Thoracic aorta (tissue), 2 donors: Measurements from ENCODE around the gene HPSE2. TPM values are rescaled to one million over a fixed set of nuclear protein-coding genes. Genes with fewer than 3 reads are reported as not detected.

Experiments
- ATAC-seq: fragments of 150-250 bp; one replicate; pipeline ENCODE4 v1.8.0; 2017; ENCODE audit warnings: low read depth; ENCODE audit not compliant: insufficient number of reproducible peaks, low FRiP score
- DNase-seq: peaks from one replicate; pipeline ENCODE4 v3.0.0-alpha.2; 2020; ENCODE audit warnings: low spot score
- H3K27ac ChIP-seq, 2 donors: fragments of 200-600 bp; sonication (generic); 1 replicate in 1 of 2; 2 replicates in 1 of 2; pipeline ENCODE4 v1.5.1; 2016; ENCODE audit warnings: mild to moderate bottlenecking in 2 of 2, moderate library complexity in 2 of 2
- H3K27me3 ChIP-seq: fragments of 200-600 bp; sonication (generic); replicated peaks from 2 replicates; pipeline ENCODE4 v1.6.0; 2016; ENCODE audit warnings: mild to moderate bottlenecking; ENCODE audit not compliant: insufficient read depth
- H3K36me3 ChIP-seq: fragments of 200-600 bp; sonication (generic); one replicate; pipeline ENCODE4 v1.5.1; 2016
- H3K4me1 ChIP-seq, 2 donors: fragments of 200-600 bp; sonication (generic); 1 replicate in 1 of 2; 2 replicates in 1 of 2; pipeline versions ENCODE4 v1.5.1 to v1.6.0; 2016; ENCODE audit warnings: low read depth in 2 of 2, mild to moderate bottlenecking in 1 of 2; ENCODE audit not compliant: control insufficient read depth in 1 of 2
- H3K4me3 ChIP-seq: fragments of 200-600 bp; sonication (generic); 2 replicates; pipeline ENCODE4 v1.5.1; 2016; ENCODE audit warnings: mild to moderate bottlenecking
- H3K9me3 ChIP-seq: fragments of 200-600 bp; sonication (generic); 2 replicates; pipeline ENCODE4 v1.5.1; 2016
- total RNA-seq, 2 donors: library from RNA; depleted of rRNA; stranded (reverse); fragments of >200 nt; gene quantifications; one replicate each; pipeline versions ENCODE4 v1.1.0 to v1.2.3, GENCODE V29; 2016
- TF ChIP-seq, protein P1 (sequence below): fragments of 200-600 bp; sonication (generic); IDR thresholded peaks from one replicate; pipeline ENCODE4 v1.5.1; 2019; ENCODE audit warnings: antibody characterized with exemption

The HPSE2 gene
- total RNA-seq, 2 donors from 2014 or later: 1.1 to 1.8 TPM

GRCh38 chr10:98433371-98433770 is 802.3 kb downstream of the HPSE2 start:
- Histone ChIP-seq H3K36me3 (peaks cover 62% of the 10 kb centered on the region), H3K27ac (no peak overlapping the region), H3K9me3 (no peaks in the 10 kb centered on the region), H3K4me1 (no peaks in the 10 kb centered on the region), H3K4me3 (no peak overlapping the region), H3K27me3 (no peaks in the 10 kb centered on the region)
- DNase-seq: no peak
- TF ChIP-seq, protein P1, sequence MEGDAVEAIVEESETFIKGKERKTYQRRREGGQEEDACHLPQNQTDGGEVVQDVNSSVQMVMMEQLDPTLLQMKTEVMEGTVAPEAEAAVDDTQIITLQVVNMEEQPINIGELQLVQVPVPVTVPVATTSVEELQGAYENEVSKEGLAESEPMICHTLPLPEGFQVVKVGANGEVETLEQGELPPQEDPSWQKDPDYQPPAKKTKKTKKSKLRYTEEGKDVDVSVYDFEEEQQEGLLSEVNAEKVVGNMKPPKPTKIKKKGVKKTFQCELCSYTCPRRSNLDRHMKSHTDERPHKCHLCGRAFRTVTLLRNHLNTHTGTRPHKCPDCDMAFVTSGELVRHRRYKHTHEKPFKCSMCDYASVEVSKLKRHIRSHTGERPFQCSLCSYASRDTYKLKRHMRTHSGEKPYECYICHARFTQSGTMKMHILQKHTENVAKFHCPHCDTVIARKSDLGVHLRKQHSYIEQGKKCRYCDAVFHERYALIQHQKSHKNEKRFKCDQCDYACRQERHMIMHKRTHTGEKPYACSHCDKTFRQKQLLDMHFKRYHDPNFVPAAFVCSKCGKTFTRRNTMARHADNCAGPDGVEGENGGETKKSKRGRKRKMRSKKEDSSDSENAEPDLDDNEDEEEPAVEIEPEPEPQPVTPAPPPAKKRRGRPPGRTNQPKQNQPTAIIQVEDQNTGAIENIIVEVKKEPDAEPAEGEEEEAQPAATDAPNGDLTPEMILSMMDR: no peak
- no peak for ATAC-seq

- peaks cover 62% of the 10 kb centered on the region for H3K36me3 ChIP-seq
- H3K4me3 ChIP-seq: no peak overlapping the region
- no peaks in the 10 kb centered on the region for H3K9me3 ChIP-seq
- no peaks in the 10 kb centered on the region for H3K27me3 ChIP-seq
- no peak for ATAC-seq
- no peak for DNase-seq
- TF ChIP-seq, protein P1: no peak
- no peaks in the 10 kb centered on the region for H3K4me1 ChIP-seq
- no peak overlapping the region for H3K27ac ChIP-seq
Measured at GRCh38 chr10:98432330-98432729, 803.3 kb downstream of the HPSE2 start.

DNA sequence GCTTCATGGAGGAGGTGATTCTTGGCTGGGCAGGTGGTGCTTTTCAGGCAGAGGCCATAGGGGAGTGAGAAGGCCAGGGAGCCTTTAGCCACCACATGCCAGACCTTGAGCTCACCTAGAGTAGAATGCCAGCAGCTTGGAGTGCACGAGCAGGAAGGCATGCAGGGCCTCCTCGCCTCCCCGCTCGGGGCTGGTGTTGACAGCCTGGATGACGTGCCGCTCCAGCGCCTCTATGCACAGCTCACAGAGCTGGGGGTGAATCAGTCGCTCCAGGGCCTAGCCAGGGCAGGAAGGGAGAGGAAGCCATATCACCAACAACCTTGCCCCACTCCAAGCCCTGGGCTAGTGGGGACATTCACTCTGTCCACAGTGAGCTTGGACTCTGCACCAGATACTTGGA is 804.6 kb downstream of the HPSE2 start:
- peaks cover 66% of the 10 kb centered on the region for H3K36me3 ChIP-seq
- H3K4me3 ChIP-seq: no peak overlapping the region
- H3K27me3 ChIP-seq: no peaks in the 10 kb centered on the region
- H3K9me3 ChIP-seq: no peaks in the 10 kb centered on the region
- H3K27ac ChIP-seq: no peak overlapping the region
- no peaks in the 10 kb centered on the region for H3K4me1 ChIP-seq
- TF ChIP-seq, protein P1: no peak
- no peak for DNase-seq
- ATAC-seq: no peak

DNA sequence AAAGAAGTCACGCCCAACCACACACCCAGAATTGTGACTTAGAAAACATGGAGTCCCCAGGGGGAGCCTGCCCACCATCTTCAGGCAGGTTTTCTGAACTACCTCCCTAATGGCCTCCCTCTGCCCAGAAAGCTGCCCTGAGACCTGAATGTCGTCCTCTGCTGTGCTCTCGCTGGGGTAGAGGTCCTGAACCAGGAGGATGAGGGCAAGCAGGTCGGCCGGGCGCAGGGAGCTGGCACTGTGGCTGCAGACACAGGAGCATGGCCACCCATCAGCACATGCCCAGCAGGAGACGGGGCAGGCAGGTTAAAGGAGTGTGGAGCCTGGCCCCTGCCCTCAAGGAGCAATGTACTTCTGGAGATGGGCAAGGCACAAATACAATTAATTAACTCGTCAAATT is 805.2 kb downstream of the HPSE2 start:
- H3K4me1 ChIP-seq: no peaks in the 10 kb centered on the region
- no peak overlapping the region for H3K27ac ChIP-seq
- ATAC-seq (no peak), DNase-seq (no peak)
- H3K9me3 ChIP-seq: no peaks in the 10 kb centered on the region
- H3K36me3 ChIP-seq: peaks cover 62% of the 10 kb centered on the region
- TF ChIP-seq, protein P1: no peak
- H3K4me3 ChIP-seq: no peak overlapping the region
- H3K27me3 ChIP-seq: no peaks in the 10 kb centered on the region

DNA sequence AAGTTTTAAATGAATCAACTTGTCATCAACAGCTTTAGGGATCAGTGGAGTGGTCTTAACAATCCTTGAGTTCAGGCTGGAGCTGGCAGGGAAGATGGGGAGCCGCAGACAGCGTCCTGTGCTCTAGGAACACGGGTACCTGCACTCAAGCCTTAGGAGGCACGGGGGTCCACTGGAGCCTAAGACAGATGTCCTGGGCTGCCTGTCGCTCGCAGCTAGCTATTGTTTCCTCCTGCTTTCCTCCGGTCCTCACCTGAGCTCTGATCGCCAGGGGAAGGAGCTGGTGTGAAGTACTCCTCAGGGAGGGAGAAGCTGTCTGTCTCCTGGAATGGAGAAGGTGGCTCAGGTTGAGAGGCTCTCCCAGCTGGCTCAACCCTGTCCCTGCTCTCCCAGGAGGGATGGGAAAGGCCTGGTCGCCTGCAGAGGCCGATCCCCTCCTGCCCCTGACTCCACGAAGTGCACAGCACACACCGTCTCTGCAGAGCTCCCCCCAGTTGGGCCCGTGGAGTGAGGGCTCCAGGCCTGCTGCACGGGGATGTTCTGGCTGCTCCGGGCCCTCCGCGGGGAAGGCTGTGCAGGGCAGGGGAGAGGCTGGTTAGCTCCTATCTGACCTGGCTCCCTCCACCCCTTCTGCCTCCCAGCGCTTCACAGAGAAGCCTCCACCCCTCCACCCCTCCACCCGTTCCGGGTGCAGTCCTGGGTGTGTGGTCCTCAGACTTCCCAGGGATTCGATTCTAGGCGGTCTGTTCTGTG is 806.2 kb downstream of the HPSE2 start:
- no peak for ATAC-seq
- no peak for DNase-seq
- Histone ChIP-seq H3K9me3 (no peaks in the 10 kb centered on the region), H3K27me3 (no peaks in the 10 kb centered on the region), H3K4me3 (no peak overlapping the region), H3K27ac (no peak overlapping the region), H3K4me1 (no peaks in the 10 kb centered on the region), H3K36me3 (peaks cover 53% of the 10 kb centered on the region)
- TF ChIP-seq, protein P1: no peak
